ENCODE data around the gene MSANTD2. TPM values are rescaled to one million over a fixed set of nuclear protein-coding genes. Genes with fewer than 3 reads are reported as not detected.
A peak's percentile ranks its signal among the peaks of the same experiment; 100 is the strongest.

MSANTD2 gene
- polyA plus RNA-seq, 1 experiment = 3.4 TPM

GRCh38 chr11:124739479-124740276 is 60.5 kb downstream of the MSANTD2 start, which contains the start of gene NRGN:
Gene NRGN, plus strand, starts transcription at chr11:124739942. Its CDS starts 143 bp downstream, at chr11:124740085.
- peak; percentile 25 for DNase-seq (ENCODE audit: low read depth)
- ChIA-PET CTCF (interaction anchor here (1.0 to 1.9 kb wide), 7 partner anchors 9 to 128 kb away, joined by 3 to 9 read pairs (median 4); no protein-coding TSS in a partner anchor), POLR2A (no interaction called here)

GRCh38 chr11:124738713-124739478 is 61.3 kb downstream of the MSANTD2 start:
- no peak for DNase-seq (ENCODE audit: low read depth)
- no peak for TF ChIP-seq CTCF (IDR thresholded peaks at IDR 0.05; ENCODE audit: insufficient read depth, low read depth, low read length)
- Histone ChIP-seq H3K27me3 (ENCODE audit: control insufficient read depth, insufficient read depth, low read length) (peaks cover 30% of the 10 kb centered on the region), H3K36me3 (ENCODE audit: control insufficient read depth, insufficient read depth, low read length) (no peaks in the 10 kb centered on the region), H3K4me3 (ENCODE audit: low read depth, low read length) (no peak overlapping the region)
- POLR2A ChIA-PET = no interaction called here
- CTCF ChIA-PET = interaction anchor here (0.8 to 1.9 kb wide), 4 partner anchors 20 to 70 kb away, joined by 3 to 9 read pairs (median 4); no protein-coding TSS in a partner anchor

More at GRCh38 chr11:124739479-124740276, 60.5 kb downstream of the MSANTD2 start, which contains the start of gene NRGN:
- Histone ChIP-seq H3K27me3 (ENCODE audit: control insufficient read depth, insufficient read depth, low read length) (peaks cover 28% of the 10 kb centered on the region), H3K4me3 (ENCODE audit: low read depth, low read length) (peak within 1 kb of the TSS; percentile 48), H3K36me3 (ENCODE audit: control insufficient read depth, insufficient read depth, low read length) (no peaks in the 10 kb centered on the region)
- TF ChIP-seq CTCF (IDR thresholded peaks at IDR 0.05; ENCODE audit: insufficient read depth, low read depth, low read length) = no peak

GRCh38 chr11:124737638-124738305 is 62.4 kb downstream of the MSANTD2 start:
- no peak for DNase-seq (ENCODE audit: low read depth)
- Histone ChIP-seq H3K27me3 (ENCODE audit: control insufficient read depth, insufficient read depth, low read length) (peaks cover 30% of the 10 kb centered on the region), H3K36me3 (ENCODE audit: control insufficient read depth, insufficient read depth, low read length) (no peaks in the 10 kb centered on the region), H3K4me3 (ENCODE audit: low read depth, low read length) (no peak overlapping the region)
- no peak for TF ChIP-seq CTCF (IDR thresholded peaks at IDR 0.05; ENCODE audit: insufficient read depth, low read depth, low read length)
- POLR2A ChIA-PET = no interaction called here
- CTCF ChIA-PET = interaction anchor here (1.1 to 1.4 kb wide), 3 partner anchors 9 to 69 kb away, joined by 3 to 9 read pairs (median 4); no protein-coding TSS in a partner anchor

- peaks cover 26% of the 10 kb centered on the region for H3K27me3 ChIP-seq (ENCODE audit: control insufficient read depth, insufficient read depth, low read length)
- TF ChIP-seq CTCF (IDR thresholded peaks at IDR 0.05; ENCODE audit: insufficient read depth, low read depth, low read length) = no peak
- CTCF ChIA-PET = interaction anchor here (1.1 to 1.2 kb wide), 2 partner anchors 10 to 68 kb away, joined by 3 to 4 read pairs; no protein-coding TSS in a partner anchor
Observed at GRCh38 chr11:124736736-124737135, 63.5 kb downstream of the MSANTD2 start.

More at GRCh38 chr11:124736736-124737135, 63.5 kb downstream of the MSANTD2 start:
- no peaks in the 10 kb centered on the region for H3K36me3 ChIP-seq (ENCODE audit: control insufficient read depth, insufficient read depth, low read length)
- DNase-seq (ENCODE audit: low read depth) = no peak
- no peak overlapping the region for H3K4me3 ChIP-seq (ENCODE audit: low read depth, low read length)
- POLR2A ChIA-PET = no interaction called here

Data from BJ (cell line).